Tibial nerve (tissue), 3 donors: ENCODE data around the gene TRIM8.

ENCODE experiments used
- POLR2A ChIP-seq, 2 donors: fragments of 450-650 bp; IDR thresholded peaks; one replicate each; pipeline ENCODE4 v1.6.1; 2017; ENCODE audit warnings: antibody characterized with exemption in 2 of 2, mild to moderate bottlenecking in 2 of 2, moderate library complexity in 2 of 2
- TF ChIP-seq, protein P1 (sequence below), 5 experiments: fragments of 200-600 bp in 3 of 5; fragments of 450-650 bp in 2 of 5; sonication (generic) in 3 of 5; IDR thresholded peaks; one replicate each; pipeline ENCODE4 v1.5.1; 2016 to 2019; ENCODE audit warnings: antibody characterized with exemption in 5 of 5, mild to moderate bottlenecking in 3 of 5, moderate library complexity in 2 of 5

DNA sequence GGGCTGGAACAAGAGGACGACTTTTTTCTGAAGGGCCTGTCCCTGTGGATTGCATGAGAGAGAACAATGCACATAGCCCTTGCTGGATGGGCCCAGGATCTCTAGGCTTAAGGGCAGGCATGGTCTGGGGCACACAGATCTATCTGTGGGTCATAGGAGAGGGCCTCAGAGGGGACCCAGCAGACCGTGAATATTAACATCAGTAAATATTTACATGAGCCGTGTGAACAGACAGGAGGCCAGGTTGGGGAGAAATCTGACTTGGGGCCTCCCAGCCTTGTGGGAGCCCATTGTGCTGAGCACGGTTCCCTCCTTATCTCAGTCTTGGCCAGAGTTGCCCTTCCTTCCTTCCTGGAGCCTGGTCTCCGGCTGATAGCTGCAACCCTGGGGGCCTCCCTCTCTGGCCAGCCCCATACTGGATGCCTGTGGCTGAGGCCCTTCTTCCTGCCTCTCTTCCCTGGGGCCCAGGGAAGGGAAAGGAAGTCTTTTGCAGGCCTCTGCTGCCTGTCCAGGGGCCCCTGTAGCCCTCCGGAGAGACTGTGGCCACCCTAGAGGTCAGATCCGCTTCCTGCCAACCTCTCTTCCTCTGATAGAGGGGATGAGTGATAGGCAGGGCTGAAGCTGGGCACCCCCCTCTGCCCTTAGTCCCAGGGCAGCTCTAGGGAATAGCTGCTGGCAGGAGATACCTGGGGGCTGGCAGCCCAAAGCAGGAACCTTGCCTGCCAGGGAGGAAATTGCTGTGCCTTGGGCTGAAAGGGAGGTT is 44.5 kb upstream of the TRIM8 start:
- TF ChIP-seq, protein P1, sequence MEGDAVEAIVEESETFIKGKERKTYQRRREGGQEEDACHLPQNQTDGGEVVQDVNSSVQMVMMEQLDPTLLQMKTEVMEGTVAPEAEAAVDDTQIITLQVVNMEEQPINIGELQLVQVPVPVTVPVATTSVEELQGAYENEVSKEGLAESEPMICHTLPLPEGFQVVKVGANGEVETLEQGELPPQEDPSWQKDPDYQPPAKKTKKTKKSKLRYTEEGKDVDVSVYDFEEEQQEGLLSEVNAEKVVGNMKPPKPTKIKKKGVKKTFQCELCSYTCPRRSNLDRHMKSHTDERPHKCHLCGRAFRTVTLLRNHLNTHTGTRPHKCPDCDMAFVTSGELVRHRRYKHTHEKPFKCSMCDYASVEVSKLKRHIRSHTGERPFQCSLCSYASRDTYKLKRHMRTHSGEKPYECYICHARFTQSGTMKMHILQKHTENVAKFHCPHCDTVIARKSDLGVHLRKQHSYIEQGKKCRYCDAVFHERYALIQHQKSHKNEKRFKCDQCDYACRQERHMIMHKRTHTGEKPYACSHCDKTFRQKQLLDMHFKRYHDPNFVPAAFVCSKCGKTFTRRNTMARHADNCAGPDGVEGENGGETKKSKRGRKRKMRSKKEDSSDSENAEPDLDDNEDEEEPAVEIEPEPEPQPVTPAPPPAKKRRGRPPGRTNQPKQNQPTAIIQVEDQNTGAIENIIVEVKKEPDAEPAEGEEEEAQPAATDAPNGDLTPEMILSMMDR (IDR thresholded peaks at IDR 0.05), result no peak
- no peak for TF ChIP-seq POLR2A (IDR thresholded peaks at IDR 0.05)
